GM13977 (cell line): ENCODE data around the gene KRT85.
"Not testable (repeated sequence)": the region's sequence is repeated elsewhere in the genome, so short reads cannot be mapped to it uniquely, and the experiment has no call there.

Experiments used
- DNase-seq: peaks from one replicate; pipeline ENCODE4 v3.0.0; 2012; ENCODE audit warnings: low spot score
- CTCF ChIP-seq: IDR thresholded peaks from 2 replicates; pipeline ENCODE4 v1.5.1; 2012; ENCODE audit warnings: mild to moderate bottlenecking, control low read depth; ENCODE audit not compliant: insufficient read depth; ENCODE audit errors: extremely low read depth, missing control alignments
- in situ Hi-C: fragments of 300-500 bp; cut with MboI; formaldehyde crosslinking; loops from one replicate; pipeline ENCODE4 v1.12.0; 2022; ENCODE audit warnings: low sequenced_read_pairs, low pct_unique_long_range_greater_than_20kb, mixed read lengths, inconsistent platforms; ENCODE audit not compliant: unreplicated experiment

The KRT85 gene

GRCh38 chr12:52411815-52412214 lies 44.5 kb upstream of the KRT85 start:
- in situ Hi-C loops = no loop called here
- DNase-seq = no peak
- TF ChIP-seq CTCF = no peak

GRCh38 chr12:52410589-52411248 lies 43.4 kb upstream of the KRT85 start:
- in situ Hi-C loops, DNase-seq: not testable (repeated sequence)

GRCh38 chr12:52407918-52408317 lies 40.6 kb upstream of the KRT85 start:
- DNase-seq = no peak

GRCh38 chr12:52405922-52406385 lies 38.7 kb upstream of the KRT85 start, which contains the start of gene KRT82:
Gene KRT82 (minus strand): TSS chr12:52406335. CDS start chr12:52406277, 58 bp downstream.
- DNase-seq = no peak
- in situ Hi-C loops = no loop called here
- no peak for TF ChIP-seq CTCF

More at GRCh38 chr12:52407918-52408317, 40.6 kb upstream of the KRT85 start:
- in situ Hi-C loops = no loop called here
- no peak for TF ChIP-seq CTCF

GRCh38 chr12:52404951-52405350 lies 37.7 kb upstream of the KRT85 start:
- no peak for DNase-seq
- TF ChIP-seq CTCF = no peak
- in situ Hi-C loops = no loop called here

- in situ Hi-C loops = no loop called here
- TF ChIP-seq CTCF = no peak
- no peak for DNase-seq
Measured at GRCh38 chr12:52403561-52403960, 36.3 kb upstream of the KRT85 start.

GRCh38 chr12:52402873-52403540 lies 35.7 kb upstream of the KRT85 start:
- in situ Hi-C loops = no loop called here
- no peak for TF ChIP-seq CTCF
- DNase-seq = no peak
